HG02678 (cell line): Measurements from ENCODE around the gene ATG2B.

ENCODE experiments used
- ATAC-seq: cut with Tn5 transposase; IDR thresholded peaks from one replicate; pipeline ENCODE4 v1.9.1; 2021; ENCODE audit warnings: mild to moderate bottlenecking, moderate library complexity; ENCODE audit not compliant: unreplicated experiment

The ATG2B gene

GRCh38 chr14:96231526-96232130 is 131.5 kb downstream of the ATG2B start:
- no peak for ATAC-seq

- ATAC-seq, result no peak
These were observed 132.1 kb downstream of the ATG2B start for GRCh38 chr14:96231056-96231455.

GRCh38 chr14:96229315-96229714 is 133.8 kb downstream of the ATG2B start:
- no peak for ATAC-seq
